HS-27A (cell line): ENCODE measurements around the gene CGRRF1.
A peak's percentile ranks its signal among the peaks of the same experiment; 100 is the strongest.

Experiments
- DNase-seq: peaks from one replicate; pipeline ENCODE4 v3.0.0-alpha.2; 2012; ENCODE audit warnings: low read depth, missing footprints

The CGRRF1 gene, protein sequence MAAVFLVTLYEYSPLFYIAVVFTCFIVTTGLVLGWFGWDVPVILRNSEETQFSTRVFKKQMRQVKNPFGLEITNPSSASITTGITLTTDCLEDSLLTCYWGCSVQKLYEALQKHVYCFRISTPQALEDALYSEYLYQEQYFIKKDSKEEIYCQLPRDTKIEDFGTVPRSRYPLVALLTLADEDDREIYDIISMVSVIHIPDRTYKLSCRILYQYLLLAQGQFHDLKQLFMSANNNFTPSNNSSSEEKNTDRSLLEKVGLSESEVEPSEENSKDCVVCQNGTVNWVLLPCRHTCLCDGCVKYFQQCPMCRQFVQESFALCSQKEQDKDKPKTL

DNA sequence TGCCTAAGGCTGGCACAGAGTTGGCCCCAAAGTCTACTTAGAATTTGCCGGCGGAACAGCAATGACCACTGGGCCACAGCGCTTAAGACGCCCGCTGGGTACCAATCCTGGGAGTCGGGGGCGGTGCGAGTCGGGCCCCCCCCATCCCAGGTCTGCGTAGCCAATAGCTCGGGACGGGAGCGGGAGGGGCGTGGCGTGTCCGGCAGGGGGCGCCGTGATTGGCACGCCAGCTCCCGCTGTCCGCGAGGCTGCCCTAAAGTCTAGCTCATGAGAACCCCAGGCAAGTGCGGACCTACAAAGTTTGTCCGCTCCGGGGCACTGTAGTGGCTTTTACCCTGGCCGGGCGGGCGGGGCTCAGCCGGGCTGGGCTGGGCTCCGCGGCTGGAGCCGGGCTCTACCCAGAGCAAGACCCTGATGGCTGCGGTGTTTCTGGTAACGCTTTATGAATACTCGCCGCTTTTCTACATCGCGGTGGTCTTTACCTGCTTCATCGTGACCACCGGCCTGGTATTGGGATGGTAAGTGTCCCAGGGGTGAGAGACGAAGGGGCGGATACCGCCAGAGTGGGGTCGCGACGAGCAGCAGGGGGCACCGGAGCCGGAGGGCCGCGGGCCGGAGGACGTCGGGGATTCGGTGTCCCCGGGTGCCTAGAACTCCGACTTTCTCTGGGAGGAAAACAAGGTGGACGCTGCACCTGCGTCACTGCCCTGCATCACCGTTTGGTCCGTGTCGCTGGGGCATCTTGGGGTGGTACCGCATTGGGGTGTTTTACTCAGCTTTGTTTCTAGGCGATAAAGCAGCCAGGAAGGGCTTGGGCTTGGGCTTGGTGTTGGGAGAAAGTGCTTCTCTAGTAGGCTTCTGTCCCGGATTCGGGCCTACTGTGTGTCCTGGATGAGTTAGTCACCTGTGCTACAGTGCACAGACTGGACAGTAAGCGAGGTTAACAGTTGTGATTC lies at the start of gene CGRRF1:
CGRRF1 (plus strand) TSS at position 361 of the 956 bp plus-strand sequence; CDS start at position 415, 54 bp downstream.
- DNase-seq, result peak; percentile 92

DNA sequence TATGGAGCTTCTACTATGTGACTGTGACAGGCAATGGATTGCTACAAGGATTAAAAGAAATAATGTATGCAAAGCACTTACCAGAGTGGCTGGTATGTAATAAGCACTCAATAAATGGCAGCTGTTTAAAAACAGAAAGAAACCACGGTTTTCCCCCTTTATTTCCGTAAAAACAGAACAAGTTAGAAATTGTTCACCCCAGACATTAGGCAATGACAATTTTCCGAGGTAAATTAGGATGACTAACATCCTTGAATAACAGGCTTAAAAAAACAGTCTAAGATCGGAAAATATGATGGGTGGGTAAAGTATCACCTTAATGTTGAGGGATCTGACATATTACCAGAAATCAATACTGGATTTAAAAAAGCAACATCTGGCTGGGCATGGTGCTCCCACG lies 47.7 kb upstream of the CGRRF1 start:
- DNase-seq, result no peak

DNA sequence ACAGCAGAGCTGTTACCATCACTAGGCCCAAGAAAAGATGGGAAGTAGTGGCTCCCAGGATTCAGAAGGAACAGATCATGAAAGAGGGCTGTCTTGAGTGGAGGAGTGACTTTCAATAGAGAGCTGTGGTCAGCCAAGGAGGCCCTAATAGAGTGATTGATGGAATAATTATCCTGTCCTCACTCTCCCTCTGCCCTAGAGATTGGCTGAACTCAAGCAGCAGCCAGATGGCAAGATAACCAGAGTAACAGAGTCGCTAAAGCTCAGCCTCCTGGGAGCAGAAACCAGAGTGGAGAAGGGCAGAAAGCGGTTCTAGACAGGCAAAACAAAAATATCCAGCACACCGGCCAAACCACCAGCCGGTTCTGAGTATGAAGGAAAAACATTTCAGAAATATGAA lies 44.1 kb upstream of the CGRRF1 start:
- no peak for DNase-seq

DNA sequence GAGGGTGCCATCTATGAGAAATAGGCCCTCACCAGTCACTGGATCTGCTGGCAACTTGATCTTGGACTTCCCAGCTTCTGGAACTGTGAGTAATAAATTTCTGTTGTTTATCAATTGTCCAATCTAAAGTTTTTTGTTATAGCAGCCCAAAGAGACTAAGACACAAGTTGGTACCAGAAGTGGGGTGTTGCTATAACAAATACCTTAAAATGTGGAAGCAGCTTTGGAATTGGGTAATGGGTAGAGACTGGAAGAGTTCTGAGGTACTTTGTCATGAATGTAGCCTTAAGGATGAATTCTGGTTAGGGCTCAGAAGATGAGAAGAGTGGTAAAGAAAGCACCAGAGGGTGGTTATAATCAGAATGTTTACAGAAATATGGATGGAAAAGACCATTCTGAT lies 42.4 kb upstream of the CGRRF1 start:
- no peak for DNase-seq

DNA sequence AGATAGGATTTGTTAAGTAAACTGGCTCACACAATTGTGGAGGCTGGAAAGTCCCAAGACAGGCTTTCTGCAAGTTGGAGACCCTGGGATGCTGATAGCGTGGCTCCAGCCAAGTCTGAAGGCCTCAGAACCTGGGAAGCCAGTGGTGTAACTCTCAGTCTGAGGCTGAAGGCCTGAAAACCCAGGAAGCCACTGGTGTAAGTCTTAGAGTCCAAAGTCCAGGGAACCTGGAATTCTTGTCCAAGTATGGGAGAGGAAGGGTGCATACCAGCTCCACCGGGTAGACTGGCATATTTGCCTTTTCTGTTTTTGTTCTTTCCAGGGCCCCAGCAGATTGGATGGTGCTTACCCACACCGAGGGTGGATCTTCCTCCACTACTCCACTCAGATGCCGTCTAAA lies 39.0 kb upstream of the CGRRF1 start:
- DNase-seq, result no peak

DNA sequence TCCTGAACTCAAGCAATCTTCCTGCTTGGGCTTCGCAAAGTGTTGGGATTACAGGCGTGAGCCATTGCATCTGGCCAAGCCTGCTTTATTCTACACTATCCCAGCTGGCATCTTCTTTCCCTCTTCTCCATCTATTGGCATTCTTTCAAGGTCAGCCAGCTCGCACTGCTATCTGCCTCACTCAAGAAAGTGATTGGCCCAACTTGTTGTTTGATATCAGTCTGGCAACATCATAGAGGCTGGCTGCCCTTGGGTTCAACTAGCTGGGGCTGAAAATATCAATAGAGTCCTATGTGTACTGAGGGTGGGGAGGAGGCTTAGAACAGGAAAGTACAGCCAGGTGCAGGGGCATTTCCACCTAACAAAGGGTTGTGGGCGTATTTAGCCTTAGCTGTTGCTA lies 38.1 kb upstream of the CGRRF1 start:
- DNase-seq, result no peak

DNA sequence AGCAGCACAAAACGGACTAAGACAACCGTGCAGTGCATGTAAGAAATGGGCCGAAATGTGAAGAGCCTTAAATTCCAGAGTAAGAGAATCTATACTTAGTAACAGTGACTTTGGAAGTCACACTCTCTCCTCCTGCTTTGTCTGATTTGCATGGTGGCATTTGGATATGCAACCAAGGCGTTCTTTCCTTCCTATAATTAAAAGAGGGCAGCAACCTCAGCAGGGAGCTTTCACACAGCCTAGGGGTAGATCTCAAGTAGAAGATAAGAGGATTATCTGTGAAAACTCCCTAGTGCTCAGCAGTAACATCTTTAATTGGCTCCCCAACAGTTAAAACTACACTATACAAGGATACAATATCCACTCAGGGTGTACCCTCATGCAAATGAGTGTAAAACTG lies 37.4 kb upstream of the CGRRF1 start:
- no peak for DNase-seq

DNA sequence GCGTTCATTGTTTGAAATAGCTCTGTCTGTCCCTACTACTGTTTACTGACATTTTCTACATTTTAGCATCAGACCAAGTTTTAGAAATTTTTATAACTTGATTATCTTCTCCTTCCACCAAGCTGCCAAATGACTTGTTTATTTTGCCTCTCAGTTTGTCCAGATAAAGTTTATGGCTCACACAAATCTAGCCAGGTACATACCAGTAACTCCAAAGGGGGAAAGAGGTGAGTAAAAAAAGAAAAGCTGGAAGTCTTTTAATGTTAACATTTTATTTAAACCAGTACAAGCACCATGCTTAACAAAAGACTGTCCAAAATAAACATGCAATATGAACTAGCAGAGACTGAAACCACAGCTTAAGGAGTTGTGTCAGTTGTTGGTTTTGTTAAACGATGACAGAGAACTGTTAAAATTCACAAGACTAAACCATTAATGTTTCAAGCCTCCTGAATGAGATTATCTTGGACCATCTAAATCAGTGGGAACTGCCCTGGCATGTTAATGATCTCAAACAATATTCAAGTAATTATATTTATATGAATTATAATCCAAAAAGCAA lies 35.4 kb upstream of the CGRRF1 start:
- DNase-seq, result no peak

DNA sequence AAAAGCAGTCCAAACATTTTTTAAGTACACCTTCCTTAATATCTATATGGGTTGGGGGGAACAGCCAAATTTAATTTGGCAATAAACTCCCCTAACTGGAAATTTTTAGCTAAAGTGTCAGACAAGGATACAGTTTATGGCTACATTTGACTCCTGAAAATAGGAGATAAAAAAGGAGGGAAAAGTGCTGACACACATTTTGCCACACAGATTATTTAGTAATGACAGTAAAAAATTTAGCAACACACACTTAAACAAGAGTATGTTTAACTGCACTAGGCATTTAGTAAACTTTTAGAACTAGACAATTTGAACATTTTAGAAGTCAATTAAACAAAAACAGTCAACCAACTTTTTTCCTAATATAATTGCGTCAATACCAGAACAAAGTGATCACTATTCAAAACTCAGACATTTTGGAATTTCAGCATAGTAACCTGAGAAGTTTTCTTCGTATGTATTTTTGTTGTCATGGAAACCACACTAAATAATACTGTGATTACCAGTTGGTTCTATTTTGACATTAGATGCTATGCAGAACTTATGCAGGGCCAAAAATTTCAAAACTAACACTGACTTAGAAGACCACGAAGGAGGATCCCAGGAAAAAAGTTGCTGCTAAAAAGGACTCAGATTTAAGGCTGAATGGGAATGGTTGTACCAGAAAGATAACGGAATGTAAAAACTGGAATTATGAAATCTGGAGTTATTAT lies 34.4 kb upstream of the CGRRF1 start:
- no peak for DNase-seq

DNA sequence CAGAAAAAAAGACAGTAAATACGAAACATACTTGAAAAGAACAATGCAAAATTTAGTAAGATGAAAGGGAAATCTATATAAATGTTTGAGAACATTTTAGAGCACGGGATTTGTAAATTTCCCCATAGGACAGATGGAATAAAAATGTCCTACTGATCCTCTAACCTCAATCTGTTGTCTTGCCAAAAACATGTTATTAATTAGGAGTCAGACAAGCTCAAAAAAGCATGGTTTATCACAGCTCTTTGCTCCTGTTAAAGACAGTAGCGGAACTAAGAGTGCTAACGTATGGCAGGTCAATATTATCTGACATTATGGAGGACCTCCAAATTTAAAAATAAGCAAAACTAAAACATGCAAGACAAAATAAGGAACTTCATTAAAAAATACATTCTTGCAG lies 33.8 kb upstream of the CGRRF1 start:
- DNase-seq, result no peak

DNA sequence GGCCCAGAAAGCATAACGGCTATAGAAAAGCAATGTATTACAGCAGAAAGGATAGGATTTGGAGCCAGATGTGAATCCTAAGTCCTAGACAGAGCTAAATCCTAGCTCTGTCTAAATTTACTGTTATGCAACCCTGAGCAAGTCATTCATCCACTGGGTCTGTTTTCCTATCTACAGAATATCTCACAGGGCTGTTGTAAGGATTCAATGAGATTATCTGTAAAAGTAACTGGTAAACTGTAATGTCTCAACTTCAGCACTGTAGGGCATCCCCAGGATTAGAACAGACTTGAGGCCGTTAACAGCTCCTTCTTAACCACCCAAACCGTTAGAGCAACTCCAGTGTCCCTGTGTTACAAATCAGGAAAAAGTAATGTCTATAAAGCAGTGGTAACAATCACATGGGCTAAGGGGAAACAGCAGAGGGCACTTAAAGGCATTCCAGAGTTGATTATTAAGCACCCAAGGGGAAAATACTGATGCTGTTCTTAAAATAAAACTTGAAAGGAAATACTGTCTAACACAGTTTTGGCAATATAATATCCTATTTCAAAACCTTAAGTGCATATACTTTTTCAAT lies 31.0 kb upstream of the CGRRF1 start:
- no peak for DNase-seq

DNA sequence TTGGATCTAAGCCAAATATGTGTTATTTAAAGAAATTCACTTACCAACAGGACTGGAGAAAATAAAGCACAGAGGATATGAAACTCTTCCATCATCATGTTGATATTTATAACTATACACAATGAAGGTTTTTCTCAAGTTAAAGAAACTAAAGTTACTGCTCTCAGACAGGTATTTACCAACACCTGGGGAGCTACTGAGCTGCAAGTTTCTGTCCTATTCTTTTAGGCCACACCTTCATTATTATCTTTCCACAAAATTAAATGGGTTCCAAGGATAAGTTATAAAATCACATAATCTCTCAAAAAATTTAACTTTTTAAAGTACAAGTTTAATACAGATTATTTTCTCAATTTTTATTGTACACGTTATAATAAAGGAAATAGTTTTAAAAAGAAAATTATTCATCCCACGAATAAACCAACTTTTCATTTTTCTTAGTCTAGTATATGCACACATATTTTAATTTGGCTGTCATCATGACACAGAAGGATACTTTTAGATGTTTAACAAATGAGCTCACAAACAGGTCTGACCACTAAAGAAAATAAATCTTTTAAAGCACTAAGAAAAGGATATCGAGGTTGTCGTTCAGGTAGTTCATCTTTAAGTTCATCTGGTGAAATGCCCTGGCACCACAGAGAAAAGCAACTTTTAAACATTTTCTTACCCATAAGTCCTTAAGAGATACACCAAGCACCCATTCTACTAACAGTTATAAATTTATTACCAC lies 28.7 kb upstream of the CGRRF1 start:
- no peak for DNase-seq

DNA sequence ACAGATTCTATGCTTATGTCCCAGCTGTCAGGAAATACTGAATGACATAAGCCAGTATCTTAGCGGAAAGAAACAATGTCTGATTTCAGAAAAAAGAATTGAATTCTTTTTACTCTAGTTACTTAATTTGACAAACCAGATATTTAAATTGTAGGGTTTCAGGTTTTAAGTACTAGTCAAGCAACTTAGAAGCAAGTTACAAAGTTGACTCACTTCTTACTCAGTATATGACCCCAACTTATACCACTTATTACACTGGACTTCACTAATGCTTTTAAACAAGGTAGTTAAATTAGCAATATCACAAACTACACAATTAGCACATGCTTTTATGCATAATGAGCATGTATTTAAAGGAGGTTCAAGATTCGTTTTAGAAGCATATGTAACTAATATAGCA lies 28.0 kb upstream of the CGRRF1 start:
- no peak for DNase-seq

DNA sequence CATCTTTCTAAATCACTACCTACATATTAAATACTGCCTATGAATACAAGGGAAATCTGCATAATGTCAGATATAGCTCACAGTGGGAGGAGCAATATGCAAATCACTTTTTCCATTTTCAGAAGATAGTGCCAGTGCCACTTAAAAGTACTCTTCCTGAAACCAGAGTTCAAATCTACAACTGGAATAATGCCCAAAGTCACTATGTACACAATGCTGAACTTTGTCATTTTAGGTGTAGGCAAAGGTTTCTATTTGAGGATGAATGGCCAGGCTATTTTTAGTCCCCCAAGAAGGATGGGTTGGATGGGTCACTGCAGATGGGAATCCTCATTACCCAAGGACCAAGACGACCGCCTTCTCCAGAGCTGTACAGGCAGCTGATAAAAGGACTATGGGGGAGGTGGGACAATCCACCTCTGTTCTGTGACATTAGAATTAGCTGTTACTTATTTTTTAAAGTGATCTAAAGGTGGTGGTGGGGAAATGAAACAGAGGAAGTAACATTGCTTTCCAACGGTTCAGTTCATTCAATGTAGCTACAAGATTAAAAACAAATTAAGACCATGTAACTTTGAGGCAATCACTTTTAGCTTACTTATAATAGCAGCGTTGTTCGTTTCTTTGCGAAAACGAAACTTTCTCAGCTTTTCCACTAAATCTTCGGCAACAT lies 26.5 kb upstream of the CGRRF1 start:
- no peak for DNase-seq

DNA sequence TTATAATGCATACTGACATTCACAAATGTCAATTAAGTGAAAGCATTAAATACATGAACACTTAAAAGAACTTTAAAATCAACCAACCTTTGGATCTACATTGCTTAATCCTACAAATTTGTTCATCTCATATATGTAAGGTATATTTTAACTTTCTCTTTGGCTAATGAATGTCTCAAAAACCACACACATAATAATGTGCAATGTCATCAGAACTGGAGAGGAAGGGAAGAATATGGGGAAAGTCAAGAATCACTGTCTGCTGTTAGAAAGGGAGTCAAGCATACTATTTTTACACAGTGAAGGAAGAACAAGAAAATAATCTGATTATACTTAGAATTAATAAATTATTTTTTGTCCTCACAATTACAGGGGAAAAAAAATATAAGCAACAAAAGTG lies 25.9 kb upstream of the CGRRF1 start:
- no peak for DNase-seq

DNA sequence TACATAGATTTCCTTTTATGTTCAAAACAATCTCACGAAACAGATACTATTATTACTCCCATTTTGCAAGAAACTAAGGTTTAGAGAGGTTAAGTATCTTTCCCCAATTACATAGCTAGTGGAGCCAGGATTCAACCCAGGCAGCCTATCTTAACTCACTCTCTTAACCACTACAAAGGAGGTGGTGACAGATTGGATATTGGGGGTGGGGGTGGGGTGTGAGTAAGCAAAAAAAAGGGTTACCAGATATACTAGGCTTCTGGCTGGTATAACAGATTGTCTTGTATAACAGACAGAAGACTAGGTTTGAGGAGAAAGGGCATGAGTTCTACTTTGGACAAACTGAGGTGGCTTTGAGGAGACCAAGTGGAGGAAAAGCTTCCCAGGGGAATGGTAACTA lies 23.0 kb upstream of the CGRRF1 start:
- no peak for DNase-seq

DNA sequence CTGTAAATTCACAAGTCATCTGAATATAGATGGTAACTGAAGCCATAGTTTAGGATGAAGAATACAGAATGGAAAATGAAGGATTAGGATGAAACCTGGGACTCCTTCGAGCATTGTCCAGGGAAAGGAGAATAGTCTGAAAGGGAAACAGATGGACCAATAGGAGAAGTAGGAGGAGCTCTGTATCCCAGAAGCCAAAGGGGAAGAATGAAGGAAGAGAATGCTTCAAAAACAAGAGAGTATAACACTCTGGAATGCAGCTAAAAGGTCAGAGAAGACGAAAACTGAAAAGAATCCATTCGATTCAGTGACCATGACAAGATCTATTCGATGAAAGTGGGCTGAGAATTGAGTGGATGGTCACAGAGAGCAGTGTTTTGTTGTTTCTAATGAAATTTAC lies 21.9 kb upstream of the CGRRF1 start:
- no peak for DNase-seq

DNA sequence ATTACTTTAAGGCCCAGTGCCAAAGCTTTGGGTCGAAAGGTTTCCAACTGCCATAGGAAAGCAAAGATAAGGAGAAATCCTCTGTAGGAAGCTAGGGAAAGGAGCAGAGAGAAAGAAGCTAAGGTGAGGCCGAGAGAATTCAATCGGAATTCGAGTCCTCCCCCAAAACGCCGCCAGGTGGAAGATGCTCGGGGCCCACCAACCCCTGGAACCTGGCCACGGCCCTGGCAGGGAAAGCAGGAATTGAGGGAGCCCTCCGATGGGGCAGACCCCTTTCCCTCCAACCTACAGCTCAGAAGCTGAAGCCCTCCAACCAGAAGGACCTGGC lies 21.4 kb upstream of the CGRRF1 start:
- DNase-seq, result no peak

DNA sequence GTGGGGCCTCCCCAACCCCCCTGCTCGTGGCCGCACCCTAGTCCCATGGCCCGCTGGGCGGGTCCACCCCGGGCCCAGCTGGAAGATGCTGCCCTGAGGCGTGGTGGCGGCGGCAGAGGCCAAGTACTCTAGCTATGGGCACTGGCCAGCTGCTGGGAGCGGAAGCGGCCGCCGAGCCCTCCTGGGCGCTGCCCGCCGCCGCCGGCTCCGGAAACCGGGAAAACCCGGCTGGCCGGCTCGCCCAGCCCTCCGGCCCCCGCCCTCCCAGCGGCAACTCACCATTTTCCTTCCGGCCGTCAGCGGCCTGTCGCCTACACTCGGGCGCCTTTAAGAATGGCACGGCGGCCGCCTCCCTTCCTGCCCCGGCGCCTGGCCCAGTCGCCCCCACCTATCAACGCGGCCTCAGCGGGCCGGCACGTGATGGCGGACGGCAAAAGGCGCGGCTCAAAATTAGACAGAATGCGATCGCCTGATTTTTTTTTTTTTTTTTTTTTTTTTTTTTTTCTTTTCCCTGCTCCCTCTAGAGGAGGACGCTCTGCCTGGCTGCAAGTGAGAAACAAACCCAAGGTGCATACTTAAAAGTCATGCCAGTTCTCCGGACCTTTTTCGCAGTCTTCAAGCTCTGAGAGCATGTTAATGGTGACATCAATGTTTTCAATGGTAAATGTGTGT lies 20.9 kb upstream of the CGRRF1 start, which contains the start of gene GMFB:
GMFB (minus strand) TSS at position 335 of the 672 bp plus-strand sequence; CDS start at position 282, 53 bp downstream.
- peak; percentile 74 for DNase-seq

DNA sequence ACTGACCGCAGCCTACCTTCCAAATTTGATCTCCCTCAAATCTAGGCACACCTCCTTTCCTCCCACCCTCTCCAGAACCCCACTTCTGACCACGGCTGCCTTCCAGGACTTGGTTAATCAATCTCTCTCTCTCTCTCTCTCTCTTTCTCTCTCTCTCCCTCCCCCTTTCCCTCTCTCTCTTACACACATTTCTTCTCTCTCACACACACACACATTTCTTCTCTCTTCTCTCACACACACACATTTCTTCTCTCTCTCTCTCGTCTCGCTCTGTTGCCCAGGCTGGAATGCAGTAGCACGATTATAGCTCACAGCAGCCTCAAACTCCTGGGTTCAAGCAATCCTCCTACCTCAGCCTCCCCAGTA lies 20.4 kb upstream of the CGRRF1 start:
- no peak for DNase-seq
